RWPE1 (cell line): ENCODE measurements around the gene VPS8.

Experiments used
- CTCF ChIA-PET: fragments of 350-600 bp; sonication (Branson Sonifier 250); formaldehyde crosslinking; extraction: SDS; loops from one replicate; lab custom pipeline; 2021; lab: Yijun Ruan, JAX
- POLR2A ChIA-PET: fragments of 400-600 bp; formaldehyde crosslinking; extraction: SDS; loops from one replicate; lab custom pipeline; 2020; ENCODE audit warnings: antibody characterized with exemption; ENCODE audit not compliant: low non-redundant PET; lab: Yijun Ruan, JAX
- DNase-seq: peaks from one replicate; pipeline ENCODE4 v3.0.0; 2012; ENCODE audit warnings: low spot score
- H3K27ac ChIP-seq: fragments of 450-650 bp; 2 replicates; pipeline ENCODE4 v1.5.1; 2017
- TF ChIP-seq, protein P1 (sequence below): fragments of 450-650 bp; conservative IDR thresholded peaks from 2 replicates; pipeline ENCODE4 v1.5.1; 2017; ENCODE audit warnings: low read depth, mild to moderate bottlenecking

VPS8 gene

DNA sequence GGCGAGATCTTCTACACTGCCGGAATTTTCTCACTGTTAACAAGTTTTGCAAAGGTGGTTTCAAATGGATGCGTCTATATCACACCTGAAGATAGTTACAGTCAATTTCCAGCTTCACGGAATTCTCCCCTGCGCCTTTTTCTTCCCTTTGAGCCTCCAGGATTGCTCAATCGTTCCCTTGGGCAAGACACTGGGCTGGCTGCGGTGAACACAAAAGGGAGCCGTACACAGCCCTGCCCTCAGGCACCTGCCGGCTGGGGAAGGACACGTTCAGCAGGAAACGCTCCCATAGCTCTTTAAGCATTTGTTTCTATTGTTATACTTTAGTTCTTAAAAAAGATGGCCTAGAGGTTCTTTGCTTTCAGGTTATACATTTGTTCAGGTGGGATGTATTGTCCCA, 255.2 kb downstream of the VPS8 start:
- no peak overlapping the region for H3K27ac ChIP-seq
- POLR2A ChIA-PET = no interaction called here
- DNase-seq = no peak
- TF ChIP-seq, protein P1, sequence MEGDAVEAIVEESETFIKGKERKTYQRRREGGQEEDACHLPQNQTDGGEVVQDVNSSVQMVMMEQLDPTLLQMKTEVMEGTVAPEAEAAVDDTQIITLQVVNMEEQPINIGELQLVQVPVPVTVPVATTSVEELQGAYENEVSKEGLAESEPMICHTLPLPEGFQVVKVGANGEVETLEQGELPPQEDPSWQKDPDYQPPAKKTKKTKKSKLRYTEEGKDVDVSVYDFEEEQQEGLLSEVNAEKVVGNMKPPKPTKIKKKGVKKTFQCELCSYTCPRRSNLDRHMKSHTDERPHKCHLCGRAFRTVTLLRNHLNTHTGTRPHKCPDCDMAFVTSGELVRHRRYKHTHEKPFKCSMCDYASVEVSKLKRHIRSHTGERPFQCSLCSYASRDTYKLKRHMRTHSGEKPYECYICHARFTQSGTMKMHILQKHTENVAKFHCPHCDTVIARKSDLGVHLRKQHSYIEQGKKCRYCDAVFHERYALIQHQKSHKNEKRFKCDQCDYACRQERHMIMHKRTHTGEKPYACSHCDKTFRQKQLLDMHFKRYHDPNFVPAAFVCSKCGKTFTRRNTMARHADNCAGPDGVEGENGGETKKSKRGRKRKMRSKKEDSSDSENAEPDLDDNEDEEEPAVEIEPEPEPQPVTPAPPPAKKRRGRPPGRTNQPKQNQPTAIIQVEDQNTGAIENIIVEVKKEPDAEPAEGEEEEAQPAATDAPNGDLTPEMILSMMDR = no peak
- CTCF ChIA-PET = interaction anchor here (0.9 kb wide), 1 partner anchor 83 kb away, joined by 4 read pairs; no protein-coding TSS in a partner anchor

DNA sequence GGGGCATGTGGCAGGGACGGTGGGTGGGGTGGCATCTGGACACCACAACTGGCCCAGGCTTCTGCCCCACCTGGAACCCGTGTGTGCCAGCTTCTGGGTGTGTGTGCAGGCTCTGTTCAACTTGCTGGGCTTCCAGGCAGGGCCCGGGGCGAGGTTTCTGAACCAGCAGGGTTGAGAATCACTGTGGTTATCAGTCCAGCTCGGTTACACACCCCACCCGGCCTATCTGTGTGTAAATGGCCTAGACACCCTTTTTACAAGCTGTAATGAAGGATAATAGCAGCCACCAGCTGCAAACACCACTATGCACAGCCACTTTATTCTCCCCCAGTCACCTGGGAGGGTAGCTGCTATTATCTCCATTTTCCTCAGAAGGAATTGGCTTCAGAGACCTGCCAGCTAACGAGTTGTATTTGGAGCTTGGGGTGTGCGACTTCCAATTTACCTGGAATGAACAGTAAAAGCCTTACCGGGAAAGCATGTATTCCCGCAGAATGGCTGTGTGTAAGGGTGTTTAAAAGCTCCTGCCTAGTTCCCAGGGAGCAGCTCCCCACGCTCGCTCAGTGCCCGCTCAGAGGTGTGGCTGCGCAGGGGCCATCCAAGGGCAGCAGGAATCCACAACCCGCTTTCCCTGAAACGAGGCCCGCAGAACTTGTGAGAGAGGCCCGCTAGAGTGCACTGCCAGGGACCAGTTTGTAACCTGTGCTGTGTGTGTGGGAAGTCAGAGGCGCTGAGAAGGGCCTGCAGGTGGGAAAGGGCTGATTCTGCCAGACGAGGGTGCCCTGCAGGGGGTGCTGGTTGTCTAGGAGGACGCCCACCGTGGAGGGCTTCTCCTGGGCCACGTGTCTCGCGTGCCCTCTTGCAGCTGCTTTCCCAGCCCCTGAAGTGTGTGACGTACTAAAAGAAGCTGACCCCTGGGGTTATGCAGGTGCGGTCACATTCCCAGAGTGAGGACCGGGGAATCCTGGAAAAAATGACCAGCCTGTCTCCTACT, 257.4 kb downstream of the VPS8 start:
- no peak overlapping the region for H3K27ac ChIP-seq
- CTCF ChIA-PET = interaction anchor here (0.5 to 0.7 kb wide), 2 partner anchors 21 to 32 kb away, joined by 3 read pairs; no protein-coding TSS in a partner anchor
- DNase-seq = no peak
- POLR2A ChIA-PET = no interaction called here
- TF ChIP-seq, protein P1 = no peak

DNA sequence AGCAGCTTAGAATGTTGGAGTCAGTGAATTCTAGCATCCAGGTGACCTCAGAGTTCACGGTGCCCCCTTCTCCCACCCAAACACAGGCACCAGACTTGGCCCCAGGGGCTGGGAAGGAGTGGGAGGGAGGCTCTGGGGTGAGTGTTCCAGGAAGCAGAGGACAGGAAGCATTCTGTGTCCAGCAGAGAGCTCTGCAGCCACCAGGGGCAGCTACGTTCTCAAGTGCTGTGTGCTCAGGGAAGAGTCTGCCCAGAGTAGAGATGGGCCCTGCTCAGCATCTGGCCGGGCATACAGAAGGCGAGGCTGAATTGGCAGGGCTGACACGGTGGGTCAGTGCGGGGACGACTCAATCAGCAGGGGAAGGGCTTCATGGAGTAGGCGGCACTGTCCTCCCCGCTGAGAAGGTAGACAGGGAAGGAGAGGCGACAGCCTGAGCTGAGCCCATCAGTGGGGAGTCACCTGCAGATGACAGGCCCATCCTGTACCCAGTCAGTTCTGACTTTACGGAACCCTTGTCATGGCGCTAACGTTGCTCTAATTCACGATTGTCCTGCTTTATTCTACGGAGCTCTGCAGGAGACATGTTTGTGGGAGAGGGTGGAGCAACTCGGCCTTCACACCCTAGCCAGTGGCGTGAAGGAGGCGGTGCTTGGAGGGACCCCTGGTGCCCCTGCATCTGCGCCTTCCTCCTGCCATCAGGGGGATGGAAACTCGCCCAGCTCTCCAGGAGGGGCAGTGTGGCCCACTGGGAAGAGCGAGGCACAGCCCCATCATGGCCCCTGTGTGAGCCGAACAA, 258.7 kb downstream of the VPS8 start:
- POLR2A ChIA-PET = interaction anchor here (0.5 kb wide), 1 partner anchor 82 kb away, joined by 4 read pairs; no protein-coding TSS in a partner anchor
- no peak overlapping the region for H3K27ac ChIP-seq
- DNase-seq = no peak
- TF ChIP-seq, protein P1 = no peak
- CTCF ChIA-PET = interaction anchor here (0.6 to 1.0 kb wide), 4 partner anchors 23 to 647 kb away, joined by 3 read pairs; no protein-coding TSS in a partner anchor

DNA sequence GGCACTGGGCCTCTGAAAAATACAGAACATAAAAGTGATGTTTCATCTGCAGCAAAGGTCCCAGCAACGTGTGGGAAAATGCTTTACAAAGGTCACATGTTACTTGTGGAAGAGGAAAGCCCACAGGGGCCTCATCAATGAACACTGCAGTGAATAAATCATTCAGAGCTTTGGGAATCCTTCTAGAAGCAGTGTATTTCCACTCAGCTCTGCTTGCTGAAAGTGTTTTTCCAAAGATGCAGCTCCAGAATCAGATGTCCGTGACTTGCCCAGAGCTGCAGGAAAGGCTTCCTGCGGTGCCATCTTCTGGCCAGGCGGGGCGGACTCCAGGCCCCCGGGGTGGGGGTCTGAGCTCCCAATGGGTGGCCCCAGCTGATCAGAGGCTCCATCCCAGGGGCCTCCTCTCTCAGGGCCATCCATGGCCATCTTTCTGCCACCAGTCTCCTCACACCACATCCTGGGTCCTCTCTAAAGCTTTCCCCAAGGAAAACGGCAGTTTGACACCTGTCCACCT, 259.4 kb downstream of the VPS8 start:
- POLR2A ChIA-PET = no interaction called here
- DNase-seq = no peak
- CTCF ChIA-PET = interaction anchor here (0.6 kb wide), 1 partner anchor 197 kb away, joined by 3 read pairs; no protein-coding TSS in a partner anchor
- TF ChIP-seq, protein P1 = no peak
- H3K27ac ChIP-seq = no peak overlapping the region

DNA sequence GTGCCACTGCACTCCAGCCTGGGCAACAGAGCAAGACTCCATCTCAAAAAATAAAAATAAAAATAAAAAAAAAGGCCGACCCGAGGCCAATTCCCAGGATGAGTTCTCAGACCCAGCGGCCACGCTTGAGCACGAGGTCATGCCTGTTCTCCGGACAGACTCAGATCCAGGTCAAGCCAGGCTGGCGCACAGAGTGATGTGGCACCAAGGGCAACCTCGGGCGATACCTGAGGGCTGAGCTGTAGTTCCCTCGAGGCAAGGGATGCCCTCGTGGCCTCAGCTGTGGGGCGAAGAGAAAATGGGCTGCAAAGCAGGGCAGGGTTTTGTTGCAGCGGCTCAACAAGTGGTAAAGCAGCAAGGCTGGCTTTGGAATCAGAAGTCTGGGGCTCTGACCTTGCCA, 263.6 kb downstream of the VPS8 start:
- TF ChIP-seq, protein P1 = no peak
- DNase-seq = no peak
- ChIA-PET POLR2A (no interaction called here), CTCF (no interaction called here)
- no peak overlapping the region for H3K27ac ChIP-seq

DNA sequence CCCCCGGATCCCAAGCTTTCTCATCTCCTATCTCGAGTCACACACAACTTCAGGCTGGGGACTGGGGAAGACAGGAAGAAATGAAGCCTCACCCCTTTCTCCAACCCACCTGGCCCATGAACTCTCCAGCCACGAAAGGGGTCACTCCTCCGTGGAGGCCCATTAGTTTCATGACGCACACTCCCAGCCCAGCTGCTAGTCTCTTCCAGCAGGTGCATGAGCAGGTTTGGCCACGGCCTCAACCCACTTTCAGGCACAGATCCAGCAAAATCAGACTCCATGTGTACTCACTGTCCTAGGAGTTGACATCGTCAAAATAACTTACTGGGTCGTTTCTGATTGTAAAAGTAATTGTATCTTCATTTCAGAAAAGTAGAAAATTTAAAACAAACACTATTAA, 264.3 kb downstream of the VPS8 start:
- POLR2A ChIA-PET = no interaction called here
- CTCF ChIA-PET = no interaction called here

More for the DNA sequence above, 264.3 kb downstream of the VPS8 start:
- H3K27ac ChIP-seq = no peak overlapping the region
- TF ChIP-seq, protein P1 = no peak
- DNase-seq = no peak
